OCI-LY7 (cell line): ENCODE results near the gene SPRYD3. TPM values are rescaled to one million over a fixed set of nuclear protein-coding genes. Genes with fewer than 3 reads are reported as not detected.
"Not testable (repeated sequence)": the region's sequence is repeated elsewhere in the genome, so short reads cannot be mapped to it uniquely, and the experiment has no call there.

Source experiments
- BruUV-seq: library from RNA; stranded (reverse); fragments of 400-500 nt; replicated peaks from 2 replicates; lab custom pipeline; 2021; lab: Mats Ljungman, UMichigan
- CTCF ChIA-PET: fragments of 300-600 bp; sonication (Branson Sonifier 250); formaldehyde crosslinking; loops from one replicate; lab custom pipeline; 2022; ENCODE audit warnings: antibody characterized with exemption; ENCODE audit not compliant: unreplicated experiment; lab: Charles Lee
- POLR2A ChIA-PET: fragments of 300-600 bp; sonication (Branson Sonifier 250); formaldehyde crosslinking; loops from one replicate; lab custom pipeline; 2022; ENCODE audit warnings: antibody characterized with exemption; lab: Charles Lee
- DNase-seq: peaks from one replicate; pipeline ENCODE4 v3.0.0-alpha.2; 2015; ENCODE audit warnings: low spot score
- H2AFZ ChIP-seq: fragments of 200-600 bp; sonication (generic), shearing (Covaris generic); 2 replicates; pipeline ENCODE4 v1.6.1; 2014; ENCODE audit warnings: mild to moderate bottlenecking, antibody characterized with exemption, low read length, moderate library complexity
- H3K27ac ChIP-seq: fragments of 200-600 bp; sonication (generic); 2 replicates; pipeline ENCODE4 v1.5.1; 2014; ENCODE audit warnings: mixed run types, low read depth, mild to moderate bottlenecking, moderate library complexity, low read length, inconsistent platforms; ENCODE audit not compliant: poor library complexity, severe bottlenecking
- H3K36me3 ChIP-seq: fragments of 200-600 bp; sonication (generic); 2 replicates; pipeline ENCODE4 v1.6.1; 2014; ENCODE audit warnings: mild to moderate bottlenecking, antibody characterized with exemption, low read length, moderate library complexity, mixed read lengths; ENCODE audit not compliant: insufficient read depth
- H3K4me1 ChIP-seq: fragments of 200-600 bp; sonication (generic); 2 replicates; pipeline ENCODE4 v1.5.1; 2014; ENCODE audit warnings: mild to moderate bottlenecking, low read length; ENCODE audit not compliant: insufficient read depth, poor library complexity, severe bottlenecking
- H3K4me2 ChIP-seq: fragments of 200-600 bp; sonication (generic); 2 replicates; pipeline ENCODE4 v1.6.1; 2014; ENCODE audit warnings: mild to moderate bottlenecking, low read length
- H3K4me3 ChIP-seq: fragments of 200-600 bp; sonication (generic); 2 replicates; pipeline ENCODE4 v1.5.1; 2014; ENCODE audit warnings: mild to moderate bottlenecking, low read depth, low read length; ENCODE audit not compliant: poor library complexity, severe bottlenecking
- H3K79me2 ChIP-seq: fragments of 200-600 bp; sonication (generic); 2 replicates; pipeline ENCODE4 v1.6.1; 2016; ENCODE audit warnings: low read depth, mild to moderate bottlenecking, low read length, moderate library complexity, mixed read lengths; ENCODE audit not compliant: insufficient read depth
- H3K9me2 ChIP-seq: fragments of 200-600 bp; sonication (generic); 2 replicates; pipeline ENCODE4 v1.6.1; 2016; ENCODE audit warnings: mild to moderate bottlenecking, low read length, mixed read lengths; ENCODE audit not compliant: insufficient read depth
- H3K9me3 ChIP-seq: fragments of 200-600 bp; sonication (generic); 2 replicates; pipeline ENCODE4 v1.6.1; 2014; ENCODE audit warnings: mild to moderate bottlenecking, mixed run types, low read length, mixed read lengths
- H4K20me1 ChIP-seq: fragments of 200-600 bp; sonication (generic); 2 replicates; pipeline ENCODE4 v1.6.1; 2014; ENCODE audit warnings: mild to moderate bottlenecking, antibody characterized with exemption, low read length, moderate library complexity, mixed read lengths; ENCODE audit not compliant: insufficient read depth
- CTCF ChIP-seq: fragments of 200-600 bp; sonication (generic); conservative IDR thresholded peaks from 2 replicates; pipeline ENCODE4 v1.5.1; 2014; ENCODE audit warnings: mild to moderate bottlenecking, antibody characterized with exemption, low read length, moderate library complexity, mixed read lengths
- EZH2phosphoT487 ChIP-seq: fragments of 200-600 bp; sonication (generic); IDR thresholded peaks from 2 replicates; pipeline ENCODE4 v1.6.1; 2018; ENCODE audit warnings: low read depth, borderline replicate concordance, mild to moderate bottlenecking, mixed run types, antibody characterized with exemption, low read length, moderate library complexity, mixed read lengths
- intact Hi-C: fragments of 100-400 bp; cut with micrococcal nuclease; formaldehyde crosslinking; loops from one replicate; pipeline ENCODE4 v1.10.0; 2022; ENCODE audit not compliant: unreplicated experiment
- total RNA-seq, 2 experiments: library from RNA; depleted of rRNA in 1 of 2; stranded (reverse); fragments of >200 nt in 1 of 2; shearing (Covaris generic) in 1 of 2; gene quantifications; 2 replicates each; pipeline ENCODE4 v1.2.3, GENCODE V29; 2014 to 2022

SPRYD3 gene
- total RNA-seq, 2 experiments from 2014 or later, result 7.3 to 20.5 TPM

DNA sequence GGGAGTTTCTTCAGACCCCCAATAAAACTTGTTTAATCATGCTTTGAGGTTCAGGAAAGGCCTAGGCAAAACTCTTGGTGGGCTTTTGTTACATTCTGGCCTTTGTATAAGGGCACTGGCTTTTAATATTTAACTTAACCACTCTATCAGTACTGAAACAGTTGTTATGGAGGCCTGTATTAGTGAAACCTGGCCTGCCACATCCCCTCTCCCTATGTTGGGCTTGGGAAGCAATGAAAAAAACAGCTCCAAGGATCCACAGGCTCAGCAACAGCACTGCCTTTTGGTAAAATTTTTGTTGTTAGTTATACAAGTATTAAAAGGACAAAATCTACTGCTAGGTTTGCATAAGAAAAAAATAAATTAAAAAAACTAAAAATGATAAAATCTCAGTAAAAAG lies 34.8 kb upstream of the SPRYD3 start:
- Histone ChIP-seq H2AFZ (no peak overlapping the region), H4K20me1 (no peaks in the 10 kb centered on the region), H3K9me2 (no peaks in the 10 kb centered on the region), H3K4me3 (no peak overlapping the region), H3K79me2 (no peaks in the 10 kb centered on the region), H3K4me1 (no peaks in the 10 kb centered on the region), H3K36me3 (no peaks in the 10 kb centered on the region), H3K4me2 (no peak overlapping the region), H3K9me3 (no peaks in the 10 kb centered on the region), H3K27ac (no peak overlapping the region)
- no TSS peak for BruUV-seq
- DNase-seq, result no peak
- POLR2A ChIA-PET, result interaction anchor here (0.7 kb wide), 1 partner anchor 28 kb away, joined by 3 read pairs; no protein-coding TSS in a partner anchor
- CTCF ChIA-PET, result no interaction called here
- intact Hi-C loops, result no loop called here
- TF ChIP-seq CTCF, result no peak
- TF ChIP-seq EZH2phosphoT487, result no peak

DNA sequence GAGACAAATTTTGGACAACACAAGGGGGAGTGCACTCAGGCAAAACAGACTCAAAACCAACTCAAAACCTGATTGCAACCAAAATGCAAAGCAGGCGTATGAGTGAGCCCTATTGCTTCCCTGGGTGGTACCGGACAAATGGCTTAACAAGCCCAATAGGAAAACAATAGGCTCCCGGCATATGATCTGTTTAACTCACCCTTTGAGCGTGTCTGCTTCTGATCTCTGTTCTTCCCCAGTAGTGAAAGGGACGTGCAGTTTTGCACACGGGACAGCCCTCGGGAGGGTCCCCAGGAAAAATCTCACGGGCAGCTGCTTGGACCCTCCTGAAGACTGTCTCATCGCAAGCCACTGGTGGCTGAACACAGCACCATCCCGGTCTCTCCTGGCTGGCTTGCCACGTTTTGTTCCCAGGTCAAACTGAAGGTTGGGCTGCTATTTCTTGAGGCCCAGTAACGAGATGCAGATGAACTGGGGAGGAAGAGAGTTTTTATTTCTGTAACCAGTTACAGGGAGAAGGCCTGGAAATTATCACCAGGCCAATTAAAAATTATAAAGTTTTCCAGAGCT lies 34.0 kb upstream of the SPRYD3 start:
- BruUV-seq, result no TSS peak
- CTCF ChIA-PET, result no interaction called here
- Histone ChIP-seq H3K9me3 (no peaks in the 10 kb centered on the region), H3K27ac (no peak overlapping the region), H4K20me1 (no peaks in the 10 kb centered on the region), H3K9me2 (no peaks in the 10 kb centered on the region), H3K36me3 (no peaks in the 10 kb centered on the region), H3K4me2 (no peak overlapping the region), H3K79me2 (no peaks in the 10 kb centered on the region), H3K4me1 (no peaks in the 10 kb centered on the region), H3K4me3 (no peak overlapping the region), H2AFZ (no peak overlapping the region)
- intact Hi-C loops, result no loop called here
- TF ChIP-seq CTCF, result no peak
- no peak for TF ChIP-seq EZH2phosphoT487
- POLR2A ChIA-PET, result no interaction called here
- DNase-seq, result no peak

DNA sequence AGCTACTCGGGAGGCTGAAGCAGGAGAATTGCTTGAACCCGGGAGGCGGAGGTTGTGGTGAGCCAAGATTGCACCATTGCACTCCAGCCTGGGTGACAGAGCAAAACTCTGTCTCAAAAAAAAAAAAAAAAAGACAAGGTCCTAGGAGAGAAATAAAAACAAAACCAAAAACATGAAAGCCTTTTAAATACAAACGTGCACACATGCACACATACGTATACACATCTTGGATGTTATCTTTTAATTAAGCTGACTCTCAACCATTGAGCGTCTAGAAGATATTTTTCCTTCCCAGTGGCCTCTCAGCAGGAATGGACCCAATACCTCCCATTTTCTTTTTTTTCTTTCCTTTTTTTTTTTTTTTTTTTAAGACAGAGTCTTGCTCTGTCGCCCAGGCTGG lies 33.2 kb upstream of the SPRYD3 start:
- POLR2A ChIA-PET, result interaction anchor here (0.7 kb wide), 1 partner anchor 43 kb away, joined by 9 read pairs; no protein-coding TSS in a partner anchor
- intact Hi-C loops, result not testable (repeated sequence)

More for the DNA sequence above, 33.2 kb upstream of the SPRYD3 start:
- H3K4me2 ChIP-seq, H3K36me3 ChIP-seq, H3K4me1 ChIP-seq, H4K20me1 ChIP-seq, H3K9me3 ChIP-seq, H3K79me2 ChIP-seq, BruUV-seq, H3K27ac ChIP-seq, H2AFZ ChIP-seq, CTCF ChIA-PET, DNase-seq, H3K4me3 ChIP-seq, H3K9me2 ChIP-seq: not testable (repeated sequence)
